Stimulated activated CD8-positive, alpha-beta memory T cell treated with anti-CD3 and anti-CD28 coated beads, Interleukin-12 subunit alpha, Interleukin-12 subunit beta, amount 100 ng/mL, for 1 hour (primary cell): ENCODE data around the gene RERE.

ENCODE experiments used
- DNase-seq: peaks from one replicate; pipeline ENCODE4 v3.0.0-alpha.2; 2020; ENCODE audit warnings: low read depth

The RERE gene

DNA sequence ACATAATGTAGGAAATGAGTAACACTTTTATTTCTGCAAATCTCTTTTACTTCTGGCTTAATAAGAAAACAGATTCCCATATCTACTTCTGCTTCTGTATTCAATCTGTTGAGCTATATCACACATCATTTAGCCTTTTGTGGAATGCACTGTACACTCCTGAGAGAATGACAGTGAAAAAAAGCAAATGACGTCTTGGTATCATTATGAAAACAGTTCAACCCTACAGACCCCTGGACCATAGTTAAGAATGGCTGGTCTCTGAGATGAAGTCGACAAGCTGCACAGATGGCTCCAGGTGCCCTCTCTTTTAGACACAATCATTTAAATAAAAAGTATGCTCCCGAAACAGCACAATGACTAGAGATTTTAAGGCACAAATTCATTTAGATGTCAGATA is 247.0 kb downstream of the RERE start:
- DNase-seq: no peak

DNA sequence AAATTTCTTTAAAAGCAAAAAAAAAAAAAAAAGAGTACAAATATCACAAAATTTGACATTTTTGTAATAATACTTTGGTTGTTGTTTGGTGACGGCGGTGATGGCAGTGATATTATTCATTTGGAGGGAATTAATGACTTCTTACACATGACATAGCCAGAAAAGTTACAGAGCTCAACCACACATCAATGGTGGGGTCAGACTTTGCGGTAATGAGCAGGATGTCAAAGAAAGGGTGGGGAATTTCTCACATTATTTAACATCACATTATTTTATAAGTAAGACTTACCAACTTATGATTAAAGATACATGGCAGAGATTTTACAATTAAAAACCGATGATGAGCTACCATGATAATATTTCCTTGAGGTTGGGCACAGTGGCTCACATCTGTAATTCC is 248.2 kb downstream of the RERE start:
- no peak for DNase-seq

DNA sequence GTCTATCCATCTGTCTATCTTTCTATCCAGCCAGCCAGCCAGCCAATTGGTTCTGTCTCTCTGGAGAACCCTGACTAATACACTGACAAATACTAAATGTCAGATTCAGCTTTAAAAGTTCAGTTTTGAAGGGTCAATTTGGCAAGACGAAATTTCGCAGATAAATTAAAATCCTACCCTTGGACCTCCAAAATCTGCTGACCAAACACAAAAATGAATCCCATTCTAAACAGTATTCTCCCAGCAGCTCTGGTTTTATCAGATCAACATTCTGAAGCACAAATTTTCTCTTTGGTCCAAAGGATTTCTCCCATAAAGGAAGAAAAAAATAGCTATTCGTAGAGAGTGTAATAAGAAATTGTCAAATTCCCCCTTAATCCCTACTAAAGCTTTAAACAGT is 248.6 kb downstream of the RERE start:
- DNase-seq: no peak

DNA sequence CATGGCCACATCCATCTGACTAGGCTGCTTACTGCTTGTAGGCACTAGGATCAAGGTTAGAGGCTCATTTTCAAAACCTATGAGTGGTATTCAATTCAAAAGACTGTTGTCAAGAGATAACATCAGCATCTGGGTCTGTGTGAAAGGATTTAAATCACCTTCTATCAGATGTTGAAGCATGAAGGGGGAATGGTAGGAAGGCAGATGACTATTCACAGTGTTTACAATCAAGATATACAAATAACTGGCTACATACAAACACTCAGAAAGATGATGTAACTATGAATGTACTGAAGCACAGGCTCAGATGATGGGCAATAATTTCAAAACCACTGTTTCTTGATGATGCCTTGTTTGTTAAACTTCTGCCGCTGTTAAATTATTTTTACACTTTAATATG is 250.3 kb downstream of the RERE start:
- DNase-seq: no peak

DNA sequence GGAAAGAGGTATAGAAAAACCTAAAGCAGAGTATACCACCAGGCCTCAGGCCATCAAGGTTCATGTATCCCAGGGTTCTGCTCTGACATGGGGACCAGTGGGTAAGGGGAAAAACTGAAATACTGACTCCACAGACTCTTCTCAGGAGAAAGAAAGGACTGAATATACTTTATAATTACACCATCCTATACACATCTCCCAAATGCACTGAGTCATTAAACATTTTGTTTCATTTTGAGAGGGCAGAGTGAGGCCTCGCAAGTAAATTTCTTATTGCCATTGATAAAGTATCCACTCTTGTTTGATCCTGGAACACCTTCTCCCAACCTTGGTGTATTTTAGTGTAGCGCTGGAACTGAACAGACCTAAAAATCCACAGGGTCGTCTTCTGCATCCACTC is 251.6 kb downstream of the RERE start:
- DNase-seq: no peak

DNA sequence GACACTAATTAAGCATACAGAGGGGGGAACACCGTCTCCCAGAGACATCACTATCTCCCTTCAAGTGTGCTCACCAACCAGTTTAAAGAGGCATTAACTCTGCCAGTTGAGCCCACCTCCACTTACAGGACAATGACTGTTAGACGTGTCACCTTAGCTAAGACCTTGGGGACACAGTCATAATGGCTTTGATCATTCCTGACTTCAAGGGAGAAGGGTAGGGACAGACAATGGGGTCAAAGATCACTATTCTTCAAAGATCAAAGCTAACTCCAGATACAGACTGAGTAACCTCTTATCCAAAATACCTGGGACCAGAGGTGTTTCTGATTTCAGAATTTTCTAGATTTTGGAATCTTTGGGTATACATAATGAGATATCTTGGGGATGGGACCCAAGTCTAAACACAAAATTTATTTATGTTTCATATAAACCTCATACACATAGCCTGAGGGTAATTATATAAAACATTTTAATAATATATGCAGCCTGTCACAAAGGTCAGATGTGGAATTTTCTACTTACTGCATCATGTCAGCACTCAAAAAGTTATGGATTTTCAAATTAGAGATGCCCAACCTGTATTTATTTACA is 253.4 kb downstream of the RERE start:
- no peak for DNase-seq

DNA sequence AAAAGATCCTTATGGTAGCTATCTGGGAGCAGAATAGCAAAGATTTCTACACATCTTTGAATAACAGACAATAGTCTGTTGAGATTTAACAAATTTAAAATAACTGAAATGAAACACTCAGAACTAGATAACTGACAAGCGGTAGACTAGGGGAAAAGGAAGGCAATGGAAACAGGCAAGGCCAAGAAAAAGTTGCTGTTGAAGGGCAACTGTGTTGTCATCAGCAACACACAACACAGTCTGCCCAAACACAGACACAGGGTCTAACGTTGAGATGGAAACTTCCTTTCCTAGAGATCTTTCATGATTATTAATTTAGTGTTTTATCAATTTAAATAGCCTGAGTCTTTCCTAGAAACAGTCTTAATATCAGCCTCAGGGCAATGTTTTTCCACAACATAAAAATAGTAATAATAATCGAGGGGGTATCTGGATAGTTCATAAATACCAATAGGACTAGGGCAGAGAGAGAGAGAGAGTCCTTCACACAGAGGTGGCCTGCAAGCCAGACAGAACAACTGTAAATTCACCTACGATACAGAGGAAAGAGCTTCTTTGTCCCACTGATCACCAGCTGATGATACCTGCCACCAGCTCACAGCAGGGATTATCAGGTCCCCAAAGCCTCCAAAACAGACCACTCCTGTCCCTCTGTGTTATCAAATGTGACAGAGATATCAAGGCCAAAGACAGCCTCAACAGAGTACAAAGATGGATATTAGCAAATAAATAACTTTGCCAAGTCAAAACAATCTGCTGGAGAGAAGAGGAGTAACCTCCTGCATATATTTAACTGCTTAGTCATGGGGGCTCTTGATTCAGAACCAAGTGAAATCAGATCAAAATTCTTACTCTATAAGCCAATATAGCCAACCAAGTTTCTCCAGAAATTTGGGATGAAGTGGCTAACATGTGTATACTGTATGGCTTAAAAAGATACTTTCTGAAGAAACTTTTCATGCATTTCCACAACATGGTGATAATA is 254.3 kb downstream of the RERE start:
- no peak for DNase-seq

DNA sequence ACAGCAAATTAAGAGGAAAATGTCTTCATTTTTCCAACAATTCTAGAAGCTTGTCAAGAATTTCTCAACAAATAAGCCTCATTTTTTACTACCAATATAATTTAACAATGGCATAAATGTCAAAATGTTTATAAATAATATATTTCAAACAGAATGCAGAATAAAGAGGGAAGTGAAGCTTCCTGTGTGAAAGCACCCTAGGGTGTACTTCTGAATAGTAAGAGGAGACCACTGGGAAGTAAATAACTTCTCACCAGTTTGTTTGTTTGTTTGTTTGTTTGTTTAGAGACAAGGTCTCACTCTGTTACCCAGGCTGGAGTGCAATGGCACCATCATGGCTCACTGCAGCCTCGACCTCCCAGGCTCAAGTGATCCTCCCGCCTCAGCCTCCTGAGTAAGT is 255.2 kb downstream of the RERE start:
- no peak for DNase-seq

DNA sequence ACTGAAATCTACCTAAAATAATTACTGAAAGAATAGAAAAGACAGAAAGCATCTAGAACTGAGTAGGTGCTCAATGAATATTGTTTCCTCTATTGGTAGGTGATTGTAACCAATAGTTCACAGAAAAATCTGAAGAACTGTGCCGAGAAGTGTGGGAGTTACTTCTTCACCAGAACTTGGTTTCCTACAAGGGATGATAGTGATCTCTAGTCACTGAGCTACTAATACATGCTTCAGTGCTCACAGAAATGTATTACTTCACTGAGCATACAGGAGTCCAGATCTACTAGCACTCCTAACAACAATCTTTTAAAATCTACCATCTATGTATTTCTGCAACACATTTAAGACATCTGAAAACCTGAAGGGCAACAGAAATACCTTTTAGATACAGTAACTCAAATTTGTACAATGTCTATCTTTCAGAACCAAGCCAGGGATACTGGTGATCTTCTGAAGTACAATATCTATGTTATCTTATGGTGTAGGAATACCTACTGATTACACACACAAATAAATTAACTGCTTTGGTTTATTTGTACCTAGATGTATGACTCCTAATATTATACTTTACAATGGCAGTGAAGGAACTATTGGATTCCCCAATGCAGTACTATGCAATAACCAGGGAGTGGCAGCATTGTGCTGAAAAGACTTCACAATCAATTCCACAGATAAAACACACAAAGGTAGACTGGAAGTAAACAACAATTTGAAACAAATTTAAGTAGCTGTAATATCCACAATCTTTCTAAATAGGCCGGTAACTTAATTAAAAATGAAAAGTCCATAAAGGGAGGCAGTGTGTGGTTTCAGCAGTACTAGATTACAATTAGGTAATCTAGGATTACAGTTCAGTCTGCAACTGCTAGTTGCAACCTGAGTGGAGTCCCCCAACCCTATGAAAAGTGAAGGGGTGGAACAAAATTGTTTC is 256.6 kb downstream of the RERE start:
- peak; percentile 14 for DNase-seq

DNA sequence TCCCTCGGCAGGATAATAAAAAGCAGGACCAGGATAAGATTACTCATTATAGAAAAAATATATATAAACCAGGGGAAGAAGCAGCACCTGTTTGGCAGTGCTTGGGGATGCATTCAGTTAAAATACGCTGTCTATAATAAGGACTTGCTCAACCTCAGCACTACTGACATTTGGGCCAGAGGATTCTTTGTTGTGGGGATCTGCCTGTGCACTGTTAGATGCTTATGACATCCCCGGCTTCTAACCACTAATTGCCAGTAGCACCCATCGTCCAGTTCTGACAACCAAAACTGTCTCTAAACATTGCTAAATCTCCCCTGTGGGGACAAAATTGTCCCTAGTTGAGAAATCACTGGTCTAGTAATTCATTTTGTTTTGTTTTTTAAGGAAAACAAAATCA is 257.4 kb downstream of the RERE start:
- DNase-seq: no peak

DNA sequence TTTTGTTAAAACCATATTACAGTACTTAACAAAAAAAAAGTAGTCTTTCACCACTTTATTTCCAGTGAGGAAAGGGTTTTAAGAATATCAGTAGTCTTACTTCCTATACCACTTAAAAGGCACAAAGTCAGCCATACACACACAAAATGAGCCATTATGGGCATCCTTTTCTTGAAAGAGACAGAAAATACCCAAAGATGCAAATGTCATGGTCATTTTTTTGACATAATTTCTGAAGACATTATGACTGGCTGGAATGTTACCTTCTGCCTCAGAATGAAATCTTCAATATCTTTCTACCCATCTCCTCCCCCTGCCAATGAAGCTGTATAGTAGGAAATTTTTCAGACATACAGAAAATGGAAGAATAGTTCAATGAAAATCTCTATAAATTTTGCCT is 261.9 kb downstream of the RERE start:
- DNase-seq: no peak

DNA sequence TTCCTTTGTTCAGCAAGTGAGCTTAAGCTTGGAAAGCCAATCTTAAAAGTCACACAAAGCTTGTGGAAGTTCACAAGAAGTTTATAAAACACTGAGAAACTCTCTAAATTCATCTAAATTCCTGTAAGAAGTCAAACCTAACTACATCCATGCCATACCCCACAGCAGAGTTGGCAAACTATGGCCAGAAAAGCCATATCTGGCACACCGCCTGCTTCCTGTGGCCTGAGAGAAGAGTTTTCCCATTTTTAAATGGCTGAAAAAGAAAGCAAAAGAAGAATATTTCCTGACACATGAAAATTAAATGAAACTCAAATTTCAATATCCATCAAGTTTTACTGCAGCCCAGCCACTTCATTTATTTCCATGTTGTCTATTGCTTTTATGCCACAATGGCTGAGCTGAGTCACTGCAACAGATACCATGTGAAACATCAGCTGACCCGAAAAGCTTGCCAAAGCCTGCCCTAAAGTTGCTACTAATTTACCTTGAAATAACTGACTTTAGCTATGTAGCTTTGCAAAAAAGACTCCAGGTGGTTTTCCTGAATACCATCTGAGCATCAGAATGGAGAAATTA is 262.4 kb downstream of the RERE start:
- DNase-seq: no peak

DNA sequence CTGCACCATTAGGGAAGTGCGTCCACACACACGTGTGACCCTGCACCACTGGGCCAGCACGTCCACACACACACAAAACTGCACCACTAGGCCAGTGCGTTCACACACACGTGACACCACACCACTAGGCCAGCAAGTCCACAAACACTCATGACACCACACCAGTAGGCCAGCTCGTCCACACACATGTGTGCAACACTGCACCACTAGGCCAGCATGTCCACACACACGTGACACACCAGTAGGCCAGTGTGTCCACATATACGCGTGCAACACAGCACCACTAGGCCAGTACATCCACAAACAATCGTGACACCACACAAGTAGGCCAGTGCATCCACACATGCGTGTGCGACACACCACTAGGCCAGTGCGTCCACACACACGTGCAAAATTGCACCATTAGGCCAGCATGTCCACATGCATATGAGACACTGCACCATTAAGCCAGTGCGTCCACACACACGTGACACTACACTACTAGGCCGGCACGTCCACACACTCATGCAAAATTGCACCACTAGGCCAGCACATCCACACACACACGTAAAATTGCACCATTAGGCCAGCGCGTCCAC is 264.5 kb downstream of the RERE start:
- DNase-seq: no peak

DNA sequence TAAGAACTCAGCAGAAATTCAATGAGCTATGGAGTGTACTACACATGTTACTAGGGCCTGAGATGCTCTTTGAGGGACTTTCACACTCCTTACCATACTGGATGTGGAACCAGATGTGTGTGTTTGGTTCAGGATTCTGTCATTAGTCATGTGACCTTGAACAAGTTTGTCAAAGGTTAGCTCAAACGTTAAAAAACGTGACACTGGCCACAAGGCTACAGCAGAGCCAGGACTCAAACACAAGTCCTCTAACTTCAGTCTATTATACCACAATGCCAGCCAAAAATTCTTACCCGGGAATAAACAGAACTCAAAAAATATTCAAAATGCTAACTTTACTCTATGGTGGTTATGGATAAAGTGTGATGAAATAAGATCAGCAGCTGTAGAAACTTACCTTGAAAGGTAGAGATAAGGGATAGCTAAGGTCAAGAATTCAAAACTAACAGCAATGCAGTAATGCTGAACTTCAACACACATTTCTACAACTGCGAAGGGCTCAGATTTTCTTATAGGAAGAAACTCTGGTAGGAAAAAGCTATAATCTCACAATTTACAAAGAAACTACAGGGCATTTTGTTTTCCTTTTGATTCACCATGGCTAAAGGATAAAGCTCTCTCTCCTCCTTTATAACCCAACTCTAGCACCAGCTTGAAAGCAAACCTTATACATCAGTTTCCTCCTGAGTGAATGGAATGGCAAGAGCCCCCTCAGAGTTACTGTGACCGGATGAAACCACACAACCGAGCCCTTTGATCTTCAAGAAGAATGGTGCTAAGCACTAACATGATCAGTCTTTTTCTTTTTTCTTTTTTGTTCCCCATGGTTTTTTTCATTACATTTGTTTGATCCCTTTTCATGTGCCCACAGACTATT is 265.6 kb downstream of the RERE start:
- DNase-seq: no peak

DNA sequence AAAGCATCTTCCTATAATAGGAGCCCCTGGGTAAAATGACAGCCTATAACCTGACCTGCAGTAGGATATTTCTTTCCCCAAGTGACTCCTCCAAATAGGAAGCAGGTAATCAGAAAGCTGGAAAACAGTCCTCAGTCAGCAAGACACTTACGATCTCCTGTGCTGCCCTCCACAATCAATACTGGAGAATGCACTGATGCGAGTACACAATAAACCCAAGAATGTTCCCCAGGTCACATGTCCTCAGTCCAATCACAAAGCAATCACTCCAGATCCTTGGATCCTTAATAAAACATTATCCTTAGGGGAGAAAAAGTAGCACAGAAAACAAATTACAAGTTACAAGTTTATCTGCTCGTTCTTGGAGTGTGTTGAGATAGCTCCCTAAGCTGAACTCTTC is 266.4 kb downstream of the RERE start:
- DNase-seq: no peak

DNA sequence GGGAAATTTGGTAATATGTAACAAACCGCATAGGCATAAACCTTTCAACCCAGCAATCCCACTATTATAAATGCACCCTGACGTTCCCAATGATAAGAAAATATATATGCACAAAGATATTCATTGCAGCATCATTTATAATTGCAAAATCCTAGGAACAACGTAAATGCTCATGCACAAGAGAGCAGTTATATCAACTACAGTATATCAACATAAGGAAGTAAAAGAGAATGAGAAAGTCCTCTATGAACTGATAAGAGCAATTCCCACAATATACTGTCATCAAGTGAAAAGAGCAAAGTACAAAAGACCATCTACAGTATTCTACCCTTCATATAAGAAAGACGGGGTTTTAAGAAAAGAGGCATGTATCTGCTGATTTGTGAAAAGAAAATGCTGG is 269.6 kb downstream of the RERE start:
- DNase-seq: no peak

DNA sequence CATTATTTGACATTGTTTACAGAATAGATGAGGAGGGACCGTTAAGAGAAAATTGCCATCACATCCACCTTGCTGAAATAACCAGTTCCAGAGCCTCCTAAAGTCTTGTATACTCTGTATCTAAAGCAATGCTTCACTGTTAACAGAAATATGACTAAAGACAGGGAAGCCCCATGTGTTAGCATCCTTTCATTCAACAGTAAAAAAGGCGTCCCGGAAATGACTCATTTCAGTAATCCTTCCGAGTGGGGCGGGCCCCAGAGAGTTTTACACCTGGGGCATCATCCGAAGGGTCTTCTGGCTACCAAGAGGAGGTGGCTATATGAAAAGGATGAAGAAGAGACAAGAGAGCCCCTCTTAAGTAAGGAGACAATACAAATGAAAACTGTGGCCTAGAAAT is 272.4 kb downstream of the RERE start:
- no peak for DNase-seq

DNA sequence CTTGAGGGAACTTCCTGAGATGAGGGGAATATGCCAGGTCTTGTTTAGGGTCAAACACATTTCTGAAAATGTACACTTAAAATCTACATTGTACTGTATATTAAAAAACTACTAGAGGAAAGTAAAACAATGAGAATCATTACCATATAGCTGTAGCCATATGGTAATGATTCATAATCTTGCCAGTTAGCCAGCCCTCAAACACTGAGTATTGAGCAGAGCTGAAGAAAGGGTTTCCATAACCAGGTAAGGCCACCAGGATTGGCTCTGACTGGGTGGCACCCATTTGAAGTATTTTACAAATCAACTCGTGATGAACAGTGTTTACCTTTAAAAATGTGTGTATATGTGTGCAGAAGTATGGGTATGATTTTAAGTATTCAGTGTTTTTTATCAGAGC is 272.8 kb downstream of the RERE start:
- DNase-seq: no peak

DNA sequence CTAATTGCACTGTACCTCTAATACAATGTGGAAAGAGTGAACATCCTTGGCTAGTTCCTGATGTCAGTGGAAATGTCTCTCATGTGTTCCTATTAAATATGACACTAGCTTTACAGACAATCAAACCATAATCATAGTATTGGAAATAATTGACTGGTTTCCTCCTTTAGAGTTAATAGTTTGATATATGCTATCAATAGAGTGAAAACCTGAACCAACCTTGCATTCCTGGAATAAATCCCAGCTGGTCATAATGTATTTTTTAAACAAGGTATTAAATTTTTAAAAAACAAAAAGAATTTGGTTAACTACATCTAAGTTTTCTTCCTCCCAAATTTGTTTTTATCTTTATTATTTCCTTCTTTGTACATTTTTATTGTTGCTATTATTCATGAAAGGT is 273.5 kb downstream of the RERE start:
- DNase-seq: no peak

DNA sequence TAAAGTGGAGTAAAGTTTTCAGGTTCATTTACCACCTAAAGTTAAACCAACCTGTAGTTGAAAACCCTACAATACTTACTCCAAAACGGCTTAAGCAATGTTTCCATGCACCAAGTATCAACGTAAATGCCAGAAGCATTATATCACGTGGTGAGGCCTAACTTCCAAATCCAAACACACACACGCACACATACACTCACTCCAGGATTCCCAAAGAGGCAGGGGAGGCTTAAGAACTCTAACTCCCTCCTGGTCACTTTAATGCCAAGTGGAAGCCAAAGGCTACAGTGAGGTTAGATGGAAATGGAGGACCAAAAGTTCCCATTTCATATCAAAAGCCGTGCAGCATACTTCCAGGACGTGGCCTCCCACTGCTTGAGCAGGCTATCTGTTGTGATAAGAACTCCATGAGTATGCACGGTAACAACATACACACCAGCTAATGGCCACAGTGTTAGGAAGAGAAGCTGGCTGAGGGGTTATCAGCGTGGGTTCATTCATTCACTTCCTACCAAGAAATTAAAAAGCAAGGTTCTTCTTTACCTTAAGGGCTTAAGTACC is 275.4 kb downstream of the RERE start:
- no peak for DNase-seq

DNA sequence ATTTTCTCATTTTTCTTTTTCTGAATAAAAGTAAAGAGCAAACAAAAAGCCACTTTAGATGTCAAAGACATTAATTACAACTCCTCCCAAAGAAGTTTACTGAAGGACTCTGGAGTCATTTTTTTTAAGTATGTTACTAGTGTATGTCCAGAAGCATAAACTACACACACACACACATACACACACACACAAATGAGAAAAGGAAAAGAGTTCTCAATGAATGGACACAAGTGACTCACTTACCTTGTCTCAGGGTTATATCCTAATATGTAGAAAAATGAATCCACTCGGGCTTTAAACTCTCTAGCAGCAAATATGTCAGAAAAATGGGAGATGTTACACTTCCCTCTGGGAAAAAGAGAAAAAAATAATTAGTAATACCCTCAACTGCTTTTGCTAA is 276.5 kb downstream of the RERE start:
- no peak for DNase-seq
